ENCODE results near the gene RECQL5. TPM values are rescaled to one million over a fixed set of nuclear protein-coding genes. Genes with fewer than 3 reads are reported as not detected.

The RECQL5 gene
- total and polyA plus RNA-seq, 7 experiments from 2014 or later: 12.4 to 76.5 (median 43.5) TPM

DNA sequence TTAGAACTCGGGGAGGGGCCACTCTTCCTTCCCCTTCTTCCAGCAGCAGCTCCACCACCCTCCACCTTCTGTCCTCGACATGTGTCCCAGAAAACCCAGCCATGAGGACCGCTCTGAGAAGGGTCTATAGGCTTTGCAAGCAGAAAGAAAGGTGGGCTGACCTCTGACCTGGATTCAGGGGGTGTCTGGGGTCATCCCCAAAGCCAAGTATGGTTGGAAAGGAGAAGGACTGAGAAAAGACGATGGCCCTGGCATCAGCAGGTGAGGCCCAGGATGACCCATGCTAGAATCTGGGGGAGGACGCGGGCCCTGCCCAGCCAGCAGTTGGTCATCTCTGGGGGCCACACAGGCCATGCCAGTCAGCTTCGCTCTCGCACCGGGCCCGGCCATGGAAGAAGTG, 39.9 kb downstream of the RECQL5 start:
- no peak overlapping the region for H3K27ac ChIP-seq (ENCODE audit: low read depth, low read length)
- Mint-ChIP-seq H3K4me1 (peaks cover 0 to 5% (median 0%) of the 10 kb centered on the region in 7 donors), H3K27ac (no peak overlapping the region), H3K36me3 (no peaks in the 10 kb centered on the region), H3K27me3 (no peaks in the 10 kb centered on the region), H3K4me3 (no peak overlapping the region), H3K9me3 (no peaks in the 10 kb centered on the region)
- peaks cover 0 to 69% (median 0%) of the 10 kb centered on the region in 3 experiments for H3K36me3 ChIP-seq (ENCODE audit: control insufficient read depth in 2 of 3, insufficient read depth in 3 of 3, low read length in 3 of 3)
- DNase-seq (no peak), ATAC-seq (no peak)
- no peaks in the 10 kb centered on the region for H3K9me3 ChIP-seq (ENCODE audit: control insufficient read depth in 2 of 3, low read length in 3 of 3)
- intact Hi-C loops (cut with micrococcal nuclease): no loop called here
- no peaks in the 10 kb centered on the region for H3K4me1 ChIP-seq (ENCODE audit: control insufficient read depth in 2 of 2, insufficient read depth in 2 of 2, low read length in 2 of 2)
- POLR2A ChIA-PET: no interaction called here
- H3K27me3 ChIP-seq (ENCODE audit: control insufficient read depth in 2 of 2, insufficient read depth in 2 of 2, low read length in 2 of 2): no peaks in the 10 kb centered on the region
- no peak overlapping the region for H3K4me3 ChIP-seq (ENCODE audit: low read length)
- CTCF ChIA-PET: interaction anchor here (4.4 kb wide), 1 partner anchor 122 kb away, joined by 25 read pairs; no protein-coding TSS in a partner anchor

DNA sequence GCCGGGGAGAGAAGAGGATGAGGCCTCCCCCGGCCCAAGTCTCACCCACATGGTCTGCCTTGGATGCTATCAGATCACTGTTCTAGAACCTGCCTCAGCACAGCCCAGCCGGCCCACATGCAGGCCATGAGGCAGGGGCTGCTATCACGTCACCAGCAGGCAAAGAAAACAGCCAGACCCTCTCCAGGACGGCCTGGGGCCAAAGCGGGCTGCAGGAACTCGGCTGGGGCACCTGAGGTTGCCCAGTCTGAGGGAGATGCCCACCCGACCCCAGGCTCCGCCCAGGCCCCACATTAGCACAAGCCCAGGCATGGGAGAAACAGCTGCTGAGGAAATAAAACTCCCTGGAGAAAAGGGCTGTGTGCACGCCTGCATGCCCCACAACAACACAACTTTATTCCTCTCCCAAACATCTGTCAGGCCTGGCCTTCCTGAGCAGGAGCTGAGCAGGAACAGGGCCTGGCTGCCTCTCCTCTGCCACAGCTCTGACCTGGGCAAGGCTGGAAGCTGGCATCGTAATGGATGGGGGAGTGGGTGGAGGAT, 40.4 kb downstream of the RECQL5 start:
- POLR2A ChIA-PET: no interaction called here

DNA sequence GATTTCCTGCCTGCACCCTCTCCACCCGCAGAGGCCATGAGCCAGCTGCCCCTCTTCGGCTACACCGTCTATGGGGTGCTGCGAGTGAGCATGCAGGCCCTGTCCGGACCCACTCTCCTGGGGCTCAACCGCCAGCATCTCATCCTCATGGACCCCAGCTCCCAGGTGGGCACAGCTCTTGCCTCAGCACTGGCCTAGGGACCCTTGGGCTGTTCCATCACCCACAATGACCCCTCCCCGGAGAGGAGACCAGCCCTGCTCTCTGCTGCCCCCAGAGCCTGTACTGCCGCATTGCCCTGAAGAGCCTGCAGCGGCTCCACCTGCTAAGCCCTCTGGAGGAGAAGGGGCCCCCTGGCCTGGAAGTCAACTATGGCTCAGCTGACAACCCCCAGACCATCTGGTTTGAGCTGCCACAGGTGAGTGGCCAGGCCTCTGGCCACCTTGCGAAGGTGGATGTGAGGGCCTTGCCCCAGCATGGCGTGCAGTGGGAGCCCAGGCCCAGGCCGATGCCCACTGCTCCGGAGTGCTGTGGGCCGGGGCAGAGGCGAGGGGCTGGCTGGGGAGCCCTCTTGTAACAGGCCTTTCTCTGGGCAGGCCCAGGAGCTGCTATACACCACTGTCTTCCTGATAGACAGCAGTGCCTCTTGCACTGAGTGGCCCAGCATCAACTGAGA, 41.0 kb downstream of the RECQL5 start:
- Mint-ChIP-seq H3K27me3 (no peaks in the 10 kb centered on the region), H3K9me3 (no peaks in the 10 kb centered on the region), H3K36me3 (no peaks in the 10 kb centered on the region), H3K4me1 (peaks cover 0 to 5% (median 0%) of the 10 kb centered on the region in 7 donors), H3K4me3 (no peak overlapping the region), H3K27ac (peak overlapping the region in 1 of 9 donors; percentile 86)
- peak; percentile 66 for ATAC-seq
- intact Hi-C loops (cut with micrococcal nuclease): no loop called here
- DNase-seq: peak in 2 of 9 donors; percentile 13 to 15
- Histone ChIP-seq H3K27ac (ENCODE audit: low read depth, low read length) (no peak overlapping the region), H3K4me1 (ENCODE audit: control insufficient read depth in 2 of 2, insufficient read depth in 2 of 2, low read length in 2 of 2) (no peaks in the 10 kb centered on the region), H3K4me3 (ENCODE audit: low read length) (no peak overlapping the region), H3K9me3 (ENCODE audit: control insufficient read depth in 2 of 3, low read length in 3 of 3) (no peaks in the 10 kb centered on the region), H3K36me3 (ENCODE audit: control insufficient read depth in 2 of 3, insufficient read depth in 3 of 3, low read length in 3 of 3) (peaks cover 0 to 68% (median 0%) of the 10 kb centered on the region in 3 experiments), H3K27me3 (ENCODE audit: control insufficient read depth in 2 of 2, insufficient read depth in 2 of 2, low read length in 2 of 2) (no peaks in the 10 kb centered on the region)
- POLR2A ChIA-PET: no interaction called here
- CTCF ChIA-PET: interaction anchor here (1.0 to 4.4 kb wide), 2 partner anchors 47 to 123 kb away, joined by 5 to 25 read pairs; no protein-coding TSS in a partner anchor

More for the DNA sequence above, 40.4 kb downstream of the RECQL5 start:
- Mint-ChIP-seq H3K27me3 (no peaks in the 10 kb centered on the region), H3K36me3 (no peaks in the 10 kb centered on the region), H3K4me3 (no peak overlapping the region), H3K27ac (peak overlapping the region in 1 of 9 donors; percentile 86), H3K4me1 (peaks cover 0 to 5% (median 0%) of the 10 kb centered on the region in 7 donors), H3K9me3 (no peaks in the 10 kb centered on the region)
- no peak overlapping the region for H3K4me3 ChIP-seq (ENCODE audit: low read length)
- no peaks in the 10 kb centered on the region for H3K4me1 ChIP-seq (ENCODE audit: control insufficient read depth in 2 of 2, insufficient read depth in 2 of 2, low read length in 2 of 2)
- intact Hi-C loops (cut with micrococcal nuclease): no loop called here
- H3K27ac ChIP-seq (ENCODE audit: low read depth, low read length): no peak overlapping the region
- H3K27me3 ChIP-seq (ENCODE audit: control insufficient read depth in 2 of 2, insufficient read depth in 2 of 2, low read length in 2 of 2): no peaks in the 10 kb centered on the region
- CTCF ChIA-PET: interaction anchor here (4.4 kb wide), 1 partner anchor 122 kb away, joined by 25 read pairs; no protein-coding TSS in a partner anchor
- ATAC-seq (no peak), DNase-seq (no peak)
- no peaks in the 10 kb centered on the region for H3K9me3 ChIP-seq (ENCODE audit: control insufficient read depth in 2 of 3, low read length in 3 of 3)
- peaks cover 0 to 68% (median 0%) of the 10 kb centered on the region in 3 experiments for H3K36me3 ChIP-seq (ENCODE audit: control insufficient read depth in 2 of 3, insufficient read depth in 3 of 3, low read length in 3 of 3)

DNA sequence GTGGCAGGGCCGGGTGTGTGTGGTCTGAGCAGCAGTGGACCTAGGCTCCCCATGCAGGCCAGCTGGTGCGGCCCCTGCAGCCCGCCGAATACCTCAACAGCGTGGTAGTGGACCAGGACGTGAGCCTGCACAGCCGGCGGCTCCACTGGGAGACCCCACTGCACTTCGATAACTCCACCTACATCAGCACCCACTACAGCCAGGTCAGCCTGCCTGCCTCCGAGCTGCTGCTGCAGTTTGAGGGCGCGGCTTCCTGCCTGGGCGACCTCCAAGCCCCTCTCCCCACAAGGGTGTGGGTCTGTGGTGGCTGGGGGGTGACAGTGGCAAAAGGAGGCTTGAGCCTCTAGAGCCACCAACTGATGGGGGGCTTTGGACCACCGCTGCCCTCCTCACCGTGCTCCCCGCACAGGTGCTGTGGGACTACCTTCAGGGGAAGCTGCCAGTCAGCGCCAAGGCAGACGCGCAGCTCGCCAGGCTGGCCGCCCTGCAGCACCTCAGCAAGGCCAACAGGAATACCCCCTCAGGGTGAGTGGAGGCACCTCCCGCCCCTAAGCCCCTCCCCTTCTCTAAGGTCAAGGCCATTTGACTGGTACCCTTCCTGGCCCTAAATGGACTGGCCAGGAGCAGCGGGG, 42.1 kb downstream of the RECQL5 start:
- ChIA-PET CTCF (interaction anchor here (2.8 to 4.4 kb wide), 2 partner anchors 9 to 124 kb away, joined by 11 to 25 read pairs; partner anchors contain the start of gene SMIM5), POLR2A (no interaction called here)
- H3K36me3 ChIP-seq (ENCODE audit: control insufficient read depth in 2 of 3, insufficient read depth in 3 of 3, low read length in 3 of 3): peaks cover 0 to 67% (median 0%) of the 10 kb centered on the region in 3 experiments
- Mint-ChIP-seq H3K4me1 (peaks cover 0 to 5% (median 0%) of the 10 kb centered on the region in 7 donors), H3K27me3 (no peaks in the 10 kb centered on the region), H3K4me3 (no peak overlapping the region), H3K27ac (peak overlapping the region in 1 of 9 donors; percentile 5), H3K36me3 (no peaks in the 10 kb centered on the region), H3K9me3 (no peaks in the 10 kb centered on the region)
- H3K27ac ChIP-seq (ENCODE audit: low read depth, low read length): no peak overlapping the region
- ATAC-seq (no peak), DNase-seq (no peak)
- no peaks in the 10 kb centered on the region for H3K4me1 ChIP-seq (ENCODE audit: control insufficient read depth in 2 of 2, insufficient read depth in 2 of 2, low read length in 2 of 2)
- intact Hi-C loops (cut with micrococcal nuclease): no loop called here
- H3K4me3 ChIP-seq (ENCODE audit: low read length): no peak overlapping the region
- no peaks in the 10 kb centered on the region for H3K27me3 ChIP-seq (ENCODE audit: control insufficient read depth in 2 of 2, insufficient read depth in 2 of 2, low read length in 2 of 2)
- no peaks in the 10 kb centered on the region for H3K9me3 ChIP-seq (ENCODE audit: control insufficient read depth in 2 of 3, low read length in 3 of 3)

DNA sequence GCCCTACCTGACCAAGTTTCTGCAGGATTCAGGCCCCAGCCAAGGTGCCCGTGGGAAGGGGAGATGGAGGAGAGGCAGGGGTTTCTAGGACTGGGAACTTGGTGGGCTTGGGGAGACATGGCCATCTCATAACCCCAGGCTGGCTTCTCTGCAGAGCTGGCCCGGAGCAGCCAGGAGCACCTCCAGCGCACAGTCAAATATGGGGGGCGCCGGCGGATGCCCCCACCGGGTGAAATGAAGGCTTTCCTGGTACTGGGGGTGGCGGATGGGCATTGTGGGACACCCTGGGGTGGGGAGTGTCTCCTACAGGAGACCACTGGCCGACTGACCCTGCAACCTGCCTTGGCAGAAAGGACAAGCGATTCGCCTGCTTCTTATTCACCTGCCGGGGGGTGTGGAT, 42.9 kb downstream of the RECQL5 start:
- H3K36me3 Mint-ChIP-seq: no peaks in the 10 kb centered on the region
- no peaks in the 10 kb centered on the region for H3K9me3 ChIP-seq (ENCODE audit: control insufficient read depth in 2 of 3, low read length in 3 of 3)
- POLR2A ChIA-PET: no interaction called here
- H3K27ac Mint-ChIP-seq: peak overlapping the region in 2 of 9 donors; percentile 14 to 81
- peaks cover 0 to 5% (median 0%) of the 10 kb centered on the region in 7 donors for H3K4me1 Mint-ChIP-seq
- CTCF ChIA-PET: interaction anchor here (2.8 to 4.4 kb wide), 2 partner anchors 10 to 125 kb away, joined by 11 to 25 read pairs; partner anchors contain the start of gene SMIM5
- no peak for DNase-seq
- no peaks in the 10 kb centered on the region for H3K4me1 ChIP-seq (ENCODE audit: control insufficient read depth in 2 of 2, insufficient read depth in 2 of 2, low read length in 2 of 2)
- intact Hi-C loops (cut with micrococcal nuclease): no loop called here
- H3K27me3 ChIP-seq (ENCODE audit: control insufficient read depth in 2 of 2, insufficient read depth in 2 of 2, low read length in 2 of 2): no peaks in the 10 kb centered on the region
- no peak overlapping the region for H3K4me3 Mint-ChIP-seq
- H3K36me3 ChIP-seq (ENCODE audit: control insufficient read depth in 2 of 3, insufficient read depth in 3 of 3, low read length in 3 of 3): peaks cover 0 to 61% (median 0%) of the 10 kb centered on the region in 3 experiments
- ATAC-seq: no peak
- H3K9me3 Mint-ChIP-seq: no peaks in the 10 kb centered on the region
- no peaks in the 10 kb centered on the region for H3K27me3 Mint-ChIP-seq
- H3K4me3 ChIP-seq (ENCODE audit: low read length): no peak overlapping the region
- H3K27ac ChIP-seq (ENCODE audit: low read depth, low read length): no peak overlapping the region

DNA sequence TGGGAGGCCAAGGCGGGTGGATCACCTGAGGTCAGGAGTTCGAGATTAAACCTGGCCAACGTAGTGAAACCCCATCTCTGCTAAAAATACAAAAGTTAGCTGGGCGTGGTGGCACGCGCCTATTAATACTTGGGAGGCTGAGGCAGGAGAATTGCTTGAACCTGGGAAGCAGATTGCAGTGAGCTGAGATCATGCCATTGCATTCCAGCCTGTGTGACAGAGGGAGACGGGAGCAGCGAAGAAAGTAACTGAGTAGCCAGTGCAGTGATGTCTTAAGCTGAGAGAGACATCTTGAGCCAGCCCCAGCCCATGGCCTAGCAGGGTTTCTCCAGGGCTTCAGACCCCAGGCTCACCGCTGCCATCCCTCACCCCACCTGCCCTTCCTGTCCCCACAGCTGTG, 43.6 kb downstream of the RECQL5 start:
- DNase-seq (no peak), ATAC-seq (no peak)
- no peaks in the 10 kb centered on the region for H3K9me3 Mint-ChIP-seq
- ChIA-PET CTCF (interaction anchor here (2.8 to 4.4 kb wide), 2 partner anchors 10 to 125 kb away, joined by 11 to 25 read pairs; partner anchors contain the start of gene SMIM5), POLR2A (no interaction called here)
- intact Hi-C loops (cut with micrococcal nuclease): no loop called here
- Histone ChIP-seq H3K9me3 (ENCODE audit: control insufficient read depth in 2 of 3, low read length in 3 of 3) (no peaks in the 10 kb centered on the region), H3K36me3 (ENCODE audit: control insufficient read depth in 2 of 3, insufficient read depth in 3 of 3, low read length in 3 of 3) (peaks cover 0 to 61% (median 0%) of the 10 kb centered on the region in 3 experiments), H3K27ac (ENCODE audit: low read depth, low read length) (no peak overlapping the region), H3K4me1 (ENCODE audit: control insufficient read depth in 2 of 2, insufficient read depth in 2 of 2, low read length in 2 of 2) (no peaks in the 10 kb centered on the region), H3K27me3 (ENCODE audit: control insufficient read depth in 2 of 2, insufficient read depth in 2 of 2, low read length in 2 of 2) (no peaks in the 10 kb centered on the region), H3K4me3 (ENCODE audit: low read length) (no peak overlapping the region)
- no peaks in the 10 kb centered on the region for H3K36me3 Mint-ChIP-seq
- peaks cover 0 to 5% (median 0%) of the 10 kb centered on the region in 7 donors for H3K4me1 Mint-ChIP-seq
- no peaks in the 10 kb centered on the region for H3K27me3 Mint-ChIP-seq
- no peak overlapping the region for H3K4me3 Mint-ChIP-seq
- H3K27ac Mint-ChIP-seq: no peak overlapping the region

Measured in naive thymus-derived CD4-positive, alpha-beta T cell (primary cell).